MCF 10A (cell line): Measurements from ENCODE around the gene BRD1. TPM values are rescaled to one million over a fixed set of nuclear protein-coding genes. Genes with fewer than 3 reads are reported as not detected.

Source experiments
- BruUV-seq: library from RNA; stranded (reverse); fragments of 400-500 nt; replicated peaks from 2 replicates; lab custom pipeline; 2021; lab: Mats Ljungman, UMichigan
- CTCF ChIA-PET: fragments of 300-600 bp; sonication (Branson Sonifier 250); formaldehyde crosslinking; extraction: SDS; loops from one replicate; lab custom pipeline; 2021; ENCODE audit warnings: antibody characterized with exemption, inconsistent platforms; lab: Yijun Ruan, JAX
- POLR2A ChIA-PET: fragments of 300-600, 350-650 bp; sonication (Branson Sonifier 250); formaldehyde crosslinking; extraction: SDS; loops from one replicate; lab custom pipeline; 2020; ENCODE audit warnings: antibody characterized with exemption, inconsistent platforms; lab: Yijun Ruan, JAX
- DNase-seq: peaks from one replicate; pipeline ENCODE4 v3.0.0-alpha.2; 2018; ENCODE audit not compliant: unreplicated experiment
- H3K27ac Mint-ChIP-seq: one replicate; pipeline ENCODE4 v1.8.0; 2022; ENCODE audit warnings: mild to moderate bottlenecking, low read depth, mixed read lengths; ENCODE audit not compliant: unreplicated experiment
- H3K27me3 Mint-ChIP-seq: one replicate; pipeline ENCODE4 v1.8.0; 2022; ENCODE audit warnings: mixed read lengths; ENCODE audit not compliant: insufficient read depth, unreplicated experiment
- H3K36me3 Mint-ChIP-seq: one replicate; pipeline ENCODE4 v1.8.0; 2022; ENCODE audit warnings: mild to moderate bottlenecking, moderate library complexity, mixed read lengths; ENCODE audit not compliant: insufficient read depth, unreplicated experiment
- H3K4me1 Mint-ChIP-seq: one replicate; pipeline ENCODE4 v1.8.0; 2022; ENCODE audit warnings: mixed read lengths; ENCODE audit not compliant: insufficient read depth, unreplicated experiment
- H3K4me3 Mint-ChIP-seq: one replicate; pipeline ENCODE4 v1.8.0; 2022; ENCODE audit warnings: mild to moderate bottlenecking, moderate library complexity, mixed read lengths; ENCODE audit not compliant: unreplicated experiment
- H3K9me3 Mint-ChIP-seq: one replicate; pipeline ENCODE4 v1.8.0; 2022; ENCODE audit warnings: mixed read lengths; ENCODE audit not compliant: unreplicated experiment
- intact Hi-C: fragments of 100-400 bp; cut with micrococcal nuclease; formaldehyde crosslinking; loops from 2 replicates; pipeline ENCODE4 v1.14.1; 2022
- total RNA-seq: library from RNA; stranded (reverse); gene quantifications from 2 replicates; pipeline ENCODE4 v1.2.3, GENCODE V29; 2022
- TF ChIP-seq, protein P1 (sequence below): fragments of 200-600 bp; IDR thresholded peaks from one replicate; pipeline ENCODE4 v1.8.0; 2022; ENCODE audit warnings: antibody characterized with exemption, mild to moderate bottlenecking; ENCODE audit not compliant: unreplicated experiment

BRD1 gene
- total RNA-seq, 1 experiment from 2014 or later, result 48.1 TPM

DNA sequence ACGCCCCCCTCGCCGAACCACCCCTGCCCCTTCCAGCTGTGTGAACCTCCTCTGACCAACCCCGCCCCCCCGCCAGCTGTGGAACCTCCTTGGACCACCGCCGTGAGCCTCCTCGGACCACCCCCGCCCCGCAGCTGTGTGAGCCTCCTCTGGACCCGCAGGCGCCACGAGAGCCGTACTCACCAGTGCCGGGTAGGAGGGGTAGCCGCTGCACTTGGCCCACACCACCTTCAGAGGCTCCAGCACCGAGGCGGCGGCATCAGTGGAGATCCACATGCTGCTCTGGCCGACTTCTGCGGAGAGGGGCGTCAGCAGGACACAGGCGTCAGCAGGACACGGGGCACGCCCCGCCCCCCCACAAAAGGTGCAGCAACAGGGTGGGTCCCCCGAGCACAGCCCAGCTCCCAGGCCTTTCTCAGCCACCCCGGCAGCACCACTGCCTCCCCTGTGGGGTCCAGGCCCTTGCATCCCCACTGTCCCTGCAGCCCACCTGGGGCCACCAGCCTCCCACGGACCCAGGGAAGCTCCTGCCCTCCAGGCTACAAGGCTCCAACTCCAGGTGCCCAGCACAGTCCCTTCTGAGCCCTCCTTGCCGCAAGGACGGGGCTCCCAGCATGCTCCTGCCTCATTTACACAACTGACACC lies 51.7 kb downstream of the BRD1 start:
- H3K4me1 Mint-ChIP-seq, result no peaks in the 10 kb centered on the region
- BruUV-seq, result no TSS peak
- ChIA-PET CTCF (interaction anchor here (1.7 to 1.8 kb wide), 2 partner anchors 9 to 14 kb away, joined by 4 to 5 read pairs; no protein-coding TSS in a partner anchor), POLR2A (no interaction called here)
- no peaks in the 10 kb centered on the region for H3K27me3 Mint-ChIP-seq
- TF ChIP-seq, protein P1, sequence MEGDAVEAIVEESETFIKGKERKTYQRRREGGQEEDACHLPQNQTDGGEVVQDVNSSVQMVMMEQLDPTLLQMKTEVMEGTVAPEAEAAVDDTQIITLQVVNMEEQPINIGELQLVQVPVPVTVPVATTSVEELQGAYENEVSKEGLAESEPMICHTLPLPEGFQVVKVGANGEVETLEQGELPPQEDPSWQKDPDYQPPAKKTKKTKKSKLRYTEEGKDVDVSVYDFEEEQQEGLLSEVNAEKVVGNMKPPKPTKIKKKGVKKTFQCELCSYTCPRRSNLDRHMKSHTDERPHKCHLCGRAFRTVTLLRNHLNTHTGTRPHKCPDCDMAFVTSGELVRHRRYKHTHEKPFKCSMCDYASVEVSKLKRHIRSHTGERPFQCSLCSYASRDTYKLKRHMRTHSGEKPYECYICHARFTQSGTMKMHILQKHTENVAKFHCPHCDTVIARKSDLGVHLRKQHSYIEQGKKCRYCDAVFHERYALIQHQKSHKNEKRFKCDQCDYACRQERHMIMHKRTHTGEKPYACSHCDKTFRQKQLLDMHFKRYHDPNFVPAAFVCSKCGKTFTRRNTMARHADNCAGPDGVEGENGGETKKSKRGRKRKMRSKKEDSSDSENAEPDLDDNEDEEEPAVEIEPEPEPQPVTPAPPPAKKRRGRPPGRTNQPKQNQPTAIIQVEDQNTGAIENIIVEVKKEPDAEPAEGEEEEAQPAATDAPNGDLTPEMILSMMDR, result no peak
- peaks cover 58% of the 10 kb centered on the region for H3K36me3 Mint-ChIP-seq
- no peak for DNase-seq
- H3K9me3 Mint-ChIP-seq, result no peaks in the 10 kb centered on the region
- H3K4me3 Mint-ChIP-seq, result no peak overlapping the region
- intact Hi-C loops, result no loop called here
- no peak overlapping the region for H3K27ac Mint-ChIP-seq

DNA sequence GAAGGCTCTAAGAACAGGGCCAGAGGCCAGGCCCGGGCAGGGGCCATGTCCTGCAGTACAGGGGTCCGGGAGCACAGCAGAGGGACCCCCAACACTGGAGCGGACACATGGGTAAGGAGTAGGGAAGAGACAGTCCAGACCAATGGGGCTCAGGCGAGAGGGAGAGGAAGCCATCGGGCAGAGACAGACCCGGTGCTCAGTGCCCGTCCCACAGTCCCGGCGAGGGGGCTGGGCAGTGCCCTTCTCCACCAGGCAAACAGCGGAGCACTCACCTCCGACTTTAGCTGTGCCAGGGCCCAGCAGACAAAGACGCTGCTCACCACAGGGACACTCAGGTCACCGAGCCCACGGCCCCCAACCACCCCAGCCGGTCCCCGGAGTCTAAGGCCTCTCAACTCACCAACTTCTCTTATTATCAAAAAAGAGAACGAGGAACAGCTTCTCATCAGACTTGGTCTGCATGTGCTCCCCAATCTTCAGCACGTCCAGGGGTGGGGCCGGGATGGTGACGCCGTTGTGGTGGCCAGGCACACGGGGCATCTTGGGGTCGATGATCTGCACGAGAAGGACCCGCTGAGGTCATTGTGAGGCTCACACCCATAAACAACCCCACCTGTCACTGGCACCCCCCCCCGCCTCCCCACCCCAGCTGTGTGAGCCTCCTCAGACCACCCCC lies 52.3 kb downstream of the BRD1 start:
- Mint-ChIP-seq H3K27ac (no peak overlapping the region), H3K27me3 (no peaks in the 10 kb centered on the region), H3K9me3 (no peaks in the 10 kb centered on the region), H3K4me1 (no peaks in the 10 kb centered on the region), H3K4me3 (no peak overlapping the region), H3K36me3 (peaks cover 60% of the 10 kb centered on the region)
- ChIA-PET CTCF (interaction anchor here (0.6 kb wide), 1 partner anchor 20 kb away, joined by 3 read pairs; no protein-coding TSS in a partner anchor), POLR2A (no interaction called here)
- no peak for DNase-seq
- intact Hi-C loops, result no loop called here
- TF ChIP-seq, protein P1, result no peak
- BruUV-seq, result no TSS peak

DNA sequence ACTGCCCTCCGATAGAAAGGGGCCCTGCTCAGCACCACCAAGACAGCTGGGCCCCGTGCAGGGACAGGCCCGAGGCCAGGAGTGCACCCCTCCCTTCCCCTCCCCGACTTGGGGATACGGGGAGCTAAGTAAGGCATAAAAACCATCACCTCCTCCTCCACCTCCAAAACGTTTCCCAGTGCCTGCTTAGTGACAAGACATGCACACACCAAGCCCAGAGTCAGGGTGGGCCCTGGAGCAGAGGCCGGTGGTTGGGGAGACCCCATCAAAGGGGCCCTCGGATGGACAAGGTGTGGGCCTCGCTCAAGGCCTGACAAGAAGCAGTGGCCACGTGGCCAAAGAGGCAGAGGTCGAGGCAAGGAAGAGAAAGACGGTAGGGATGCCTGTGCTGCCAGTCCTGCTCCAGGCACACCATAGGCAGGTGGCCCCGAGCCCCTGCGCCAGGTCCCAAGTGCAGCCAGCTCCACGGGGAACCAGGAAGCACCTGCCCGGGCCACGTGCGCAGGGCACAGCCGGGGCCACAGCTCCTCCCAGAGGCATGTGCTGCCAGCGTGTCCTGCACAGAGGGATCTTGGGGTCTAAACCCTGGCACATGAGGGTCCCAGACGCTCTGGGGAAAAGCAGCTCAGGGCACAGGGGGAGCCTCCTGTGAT lies 53.0 kb downstream of the BRD1 start:
- Mint-ChIP-seq H3K4me3 (no peak overlapping the region), H3K27me3 (no peaks in the 10 kb centered on the region), H3K36me3 (peaks cover 63% of the 10 kb centered on the region), H3K9me3 (no peaks in the 10 kb centered on the region), H3K4me1 (no peaks in the 10 kb centered on the region), H3K27ac (no peak overlapping the region)
- intact Hi-C loops, result no loop called here
- no peak for DNase-seq
- CTCF ChIA-PET, result interaction anchor here (0.6 kb wide), 2 partner anchors 21 to 46 kb away, joined by 3 read pairs; no protein-coding TSS in a partner anchor
- no TSS peak for BruUV-seq
- TF ChIP-seq, protein P1, result no peak
- POLR2A ChIA-PET, result no interaction called here

DNA sequence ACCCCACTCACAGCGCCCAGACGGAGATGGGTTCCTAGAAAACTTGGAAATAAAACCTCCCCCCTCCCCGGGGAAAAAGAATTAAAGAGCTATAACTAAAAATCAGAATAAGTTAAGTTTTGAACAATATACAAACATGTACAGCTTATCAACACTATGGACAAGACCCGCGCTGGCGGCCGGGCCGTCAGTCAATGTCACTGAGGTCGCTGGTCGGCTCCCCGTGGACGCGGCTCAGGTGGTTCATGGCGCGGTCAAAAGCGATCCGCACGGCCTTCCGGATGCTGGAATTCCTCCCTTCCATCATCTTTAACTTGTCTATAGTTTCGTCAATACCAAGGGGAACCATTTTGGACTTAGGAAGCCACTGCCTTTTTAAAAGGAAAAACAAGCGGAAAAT lies 53.6 kb downstream of the BRD1 start:
- no peak for DNase-seq
- ChIA-PET CTCF (no interaction called here), POLR2A (no interaction called here)
- intact Hi-C loops, result no loop called here
- Mint-ChIP-seq H3K9me3 (no peaks in the 10 kb centered on the region), H3K4me3 (no peak overlapping the region), H3K27me3 (no peaks in the 10 kb centered on the region), H3K4me1 (no peaks in the 10 kb centered on the region), H3K36me3 (peaks cover 57% of the 10 kb centered on the region), H3K27ac (no peak overlapping the region)
- TF ChIP-seq, protein P1, result no peak
- no TSS peak for BruUV-seq
